ENCODE data around the gene RBM20.

RBM20 gene

DNA sequence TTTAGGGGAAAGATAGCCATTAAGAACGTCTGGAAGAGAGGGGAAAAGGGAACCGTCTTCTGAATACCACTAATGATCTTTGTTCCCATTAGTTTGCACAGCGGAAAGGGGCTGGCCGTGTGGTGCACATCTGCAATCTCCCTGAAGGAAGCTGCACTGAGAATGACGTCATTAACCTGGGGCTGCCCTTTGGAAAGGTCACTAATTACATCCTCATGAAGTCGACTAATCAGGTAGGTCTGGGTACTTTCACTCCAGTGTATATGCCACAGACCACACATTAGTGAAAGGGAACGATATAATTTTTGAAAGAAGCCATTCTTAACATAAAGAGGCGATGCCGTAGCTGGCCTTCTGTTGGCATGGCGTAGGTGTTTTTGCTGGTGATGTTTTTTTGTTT lies 153.3 kb downstream of the RBM20 start:
- TF ChIP-seq CSDC2 (CRISPR knock-in tag; IDR thresholded peaks at IDR 0.05) (no peak), PPARA (CRISPR knock-in tag; IDR thresholded peaks at IDR 0.05; ENCODE audit: borderline replicate concordance) (0 out of 2 replicates have a peak, but pooled peaks have one; percentile 70), GLIS3 (CRISPR knock-in tag; IDR thresholded peaks at IDR 0.05) (no peak), OSR1 (CRISPR knock-in tag; IDR thresholded peaks at IDR 0.05) (no peak), ZC3H10 (CRISPR knock-in tag; IDR thresholded peaks at IDR 0.05) (no peak), ZNF70 (CRISPR knock-in tag; IDR thresholded peaks at IDR 0.05) (peak; percentile 51; the same call in 1 of the 2 replicates), ZFP30 (CRISPR knock-in tag; IDR thresholded peaks at IDR 0.05) (no peak), ZNF8 (CRISPR knock-in tag; IDR thresholded peaks at IDR 0.05) (no peak), TOX (CRISPR knock-in tag; IDR thresholded peaks at IDR 0.05; ENCODE audit: borderline replicate concordance) (no peak), ISL1 (CRISPR knock-in tag; IDR thresholded peaks at IDR 0.05) (no peak), ZFP3 (CRISPR knock-in tag; IDR thresholded peaks at IDR 0.05) (no peak), BACH2 (CRISPR knock-in tag; IDR thresholded peaks at IDR 0.05; ENCODE audit: borderline replicate concordance) (peak; percentile 70; the same call in 1 of the 2 replicates), RARB (CRISPR knock-in tag; IDR thresholded peaks at IDR 0.05) (no peak), ESRRG (CRISPR knock-in tag; IDR thresholded peaks at IDR 0.05) (no peak), ZNF565 (CRISPR knock-in tag; conservative IDR thresholded peaks at IDR 0.05; ENCODE audit: low read depth) (no peak), SNAI2 (CRISPR knock-in tag; IDR thresholded peaks at IDR 0.05) (no peak), TCF4 (CRISPR knock-in tag; IDR thresholded peaks at IDR 0.05; ENCODE audit: borderline replicate concordance) (0 out of 2 replicates have a peak, but pooled peaks have one; percentile 21), ARNTL (CRISPR knock-in tag; IDR thresholded peaks at IDR 0.05; ENCODE audit: borderline replicate concordance, low read depth) (no peak)
- TF ChIP-seq, protein P1, sequence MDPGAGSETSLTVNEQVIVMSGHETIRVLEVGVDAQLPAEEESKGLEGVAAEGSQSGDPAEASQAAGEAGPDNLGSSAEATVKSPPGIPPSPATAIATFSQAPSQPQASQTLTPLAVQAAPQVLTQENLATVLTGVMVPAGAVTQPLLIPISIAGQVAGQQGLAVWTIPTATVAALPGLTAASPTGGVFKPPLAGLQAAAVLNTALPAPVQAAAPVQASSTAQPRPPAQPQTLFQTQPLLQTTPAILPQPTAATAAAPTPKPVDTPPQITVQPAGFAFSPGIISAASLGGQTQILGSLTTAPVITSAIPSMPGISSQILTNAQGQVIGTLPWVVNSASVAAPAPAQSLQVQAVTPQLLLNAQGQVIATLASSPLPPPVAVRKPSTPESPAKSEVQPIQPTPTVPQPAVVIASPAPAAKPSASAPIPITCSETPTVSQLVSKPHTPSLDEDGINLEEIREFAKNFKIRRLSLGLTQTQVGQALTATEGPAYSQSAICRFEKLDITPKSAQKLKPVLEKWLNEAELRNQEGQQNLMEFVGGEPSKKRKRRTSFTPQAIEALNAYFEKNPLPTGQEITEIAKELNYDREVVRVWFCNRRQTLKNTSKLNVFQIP (CRISPR knock-in tag; IDR thresholded peaks at IDR 0.05; ENCODE audit: borderline replicate concordance, low read depth) = no peak
- TF ChIP-seq, protein P2, sequence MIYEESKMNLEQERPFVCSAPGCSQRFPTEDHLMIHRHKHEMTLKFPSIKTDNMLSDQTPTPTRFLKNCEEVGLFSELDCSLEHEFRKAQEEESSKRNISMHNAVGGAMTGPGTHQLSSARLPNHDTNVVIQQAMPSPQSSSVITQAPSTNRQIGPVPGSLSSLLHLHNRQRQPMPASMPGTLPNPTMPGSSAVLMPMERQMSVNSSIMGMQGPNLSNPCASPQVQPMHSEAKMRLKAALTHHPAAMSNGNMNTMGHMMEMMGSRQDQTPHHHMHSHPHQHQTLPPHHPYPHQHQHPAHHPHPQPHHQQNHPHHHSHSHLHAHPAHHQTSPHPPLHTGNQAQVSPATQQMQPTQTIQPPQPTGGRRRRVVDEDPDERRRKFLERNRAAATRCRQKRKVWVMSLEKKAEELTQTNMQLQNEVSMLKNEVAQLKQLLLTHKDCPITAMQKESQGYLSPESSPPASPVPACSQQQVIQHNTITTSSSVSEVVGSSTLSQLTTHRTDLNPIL (CRISPR knock-in tag; IDR thresholded peaks at IDR 0.05; ENCODE audit: low read depth) = no peak
- TF ChIP-seq, protein P3, sequence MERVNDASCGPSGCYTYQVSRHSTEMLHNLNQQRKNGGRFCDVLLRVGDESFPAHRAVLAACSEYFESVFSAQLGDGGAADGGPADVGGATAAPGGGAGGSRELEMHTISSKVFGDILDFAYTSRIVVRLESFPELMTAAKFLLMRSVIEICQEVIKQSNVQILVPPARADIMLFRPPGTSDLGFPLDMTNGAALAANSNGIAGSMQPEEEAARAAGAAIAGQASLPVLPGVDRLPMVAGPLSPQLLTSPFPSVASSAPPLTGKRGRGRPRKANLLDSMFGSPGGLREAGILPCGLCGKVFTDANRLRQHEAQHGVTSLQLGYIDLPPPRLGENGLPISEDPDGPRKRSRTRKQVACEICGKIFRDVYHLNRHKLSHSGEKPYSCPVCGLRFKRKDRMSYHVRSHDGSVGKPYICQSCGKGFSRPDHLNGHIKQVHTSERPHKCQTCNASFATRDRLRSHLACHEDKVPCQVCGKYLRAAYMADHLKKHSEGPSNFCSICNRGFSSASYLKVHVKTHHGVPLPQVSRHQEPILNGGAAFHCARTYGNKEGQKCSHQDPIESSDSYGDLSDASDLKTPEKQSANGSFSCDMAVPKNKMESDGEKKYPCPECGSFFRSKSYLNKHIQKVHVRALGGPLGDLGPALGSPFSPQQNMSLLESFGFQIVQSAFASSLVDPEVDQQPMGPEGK (CRISPR knock-in tag; IDR thresholded peaks at IDR 0.05; ENCODE audit: borderline replicate concordance) = no peak
- TF ChIP-seq, protein P4, sequence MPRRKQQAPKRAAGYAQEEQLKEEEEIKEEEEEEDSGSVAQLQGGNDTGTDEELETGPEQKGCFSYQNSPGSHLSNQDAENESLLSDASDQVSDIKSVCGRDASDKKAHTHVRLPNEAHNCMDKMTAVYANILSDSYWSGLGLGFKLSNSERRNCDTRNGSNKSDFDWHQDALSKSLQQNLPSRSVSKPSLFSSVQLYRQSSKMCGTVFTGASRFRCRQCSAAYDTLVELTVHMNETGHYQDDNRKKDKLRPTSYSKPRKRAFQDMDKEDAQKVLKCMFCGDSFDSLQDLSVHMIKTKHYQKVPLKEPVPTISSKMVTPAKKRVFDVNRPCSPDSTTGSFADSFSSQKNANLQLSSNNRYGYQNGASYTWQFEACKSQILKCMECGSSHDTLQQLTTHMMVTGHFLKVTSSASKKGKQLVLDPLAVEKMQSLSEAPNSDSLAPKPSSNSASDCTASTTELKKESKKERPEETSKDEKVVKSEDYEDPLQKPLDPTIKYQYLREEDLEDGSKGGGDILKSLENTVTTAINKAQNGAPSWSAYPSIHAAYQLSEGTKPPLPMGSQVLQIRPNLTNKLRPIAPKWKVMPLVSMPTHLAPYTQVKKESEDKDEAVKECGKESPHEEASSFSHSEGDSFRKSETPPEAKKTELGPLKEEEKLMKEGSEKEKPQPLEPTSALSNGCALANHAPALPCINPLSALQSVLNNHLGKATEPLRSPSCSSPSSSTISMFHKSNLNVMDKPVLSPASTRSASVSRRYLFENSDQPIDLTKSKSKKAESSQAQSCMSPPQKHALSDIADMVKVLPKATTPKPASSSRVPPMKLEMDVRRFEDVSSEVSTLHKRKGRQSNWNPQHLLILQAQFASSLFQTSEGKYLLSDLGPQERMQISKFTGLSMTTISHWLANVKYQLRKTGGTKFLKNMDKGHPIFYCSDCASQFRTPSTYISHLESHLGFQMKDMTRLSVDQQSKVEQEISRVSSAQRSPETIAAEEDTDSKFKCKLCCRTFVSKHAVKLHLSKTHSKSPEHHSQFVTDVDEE (CRISPR knock-in tag; IDR thresholded peaks at IDR 0.05) = peak; percentile 25; the same call in 1 of the 2 replicates
- TF ChIP-seq, protein P5, sequence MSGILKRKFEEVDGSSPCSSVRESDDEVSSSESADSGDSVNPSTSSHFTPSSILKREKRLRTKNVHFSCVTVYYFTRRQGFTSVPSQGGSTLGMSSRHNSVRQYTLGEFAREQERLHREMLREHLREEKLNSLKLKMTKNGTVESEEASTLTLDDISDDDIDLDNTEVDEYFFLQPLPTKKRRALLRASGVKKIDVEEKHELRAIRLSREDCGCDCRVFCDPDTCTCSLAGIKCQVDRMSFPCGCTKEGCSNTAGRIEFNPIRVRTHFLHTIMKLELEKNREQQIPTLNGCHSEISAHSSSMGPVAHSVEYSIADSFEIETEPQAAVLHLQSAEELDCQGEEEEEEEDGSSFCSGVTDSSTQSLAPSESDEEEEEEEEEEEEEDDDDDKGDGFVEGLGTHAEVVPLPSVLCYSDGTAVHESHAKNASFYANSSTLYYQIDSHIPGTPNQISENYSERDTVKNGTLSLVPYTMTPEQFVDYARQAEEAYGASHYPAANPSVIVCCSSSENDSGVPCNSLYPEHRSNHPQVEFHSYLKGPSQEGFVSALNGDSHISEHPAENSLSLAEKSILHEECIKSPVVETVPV (CRISPR knock-in tag; IDR thresholded peaks at IDR 0.05) = no peak
- ATAC-seq = no peak

DNA sequence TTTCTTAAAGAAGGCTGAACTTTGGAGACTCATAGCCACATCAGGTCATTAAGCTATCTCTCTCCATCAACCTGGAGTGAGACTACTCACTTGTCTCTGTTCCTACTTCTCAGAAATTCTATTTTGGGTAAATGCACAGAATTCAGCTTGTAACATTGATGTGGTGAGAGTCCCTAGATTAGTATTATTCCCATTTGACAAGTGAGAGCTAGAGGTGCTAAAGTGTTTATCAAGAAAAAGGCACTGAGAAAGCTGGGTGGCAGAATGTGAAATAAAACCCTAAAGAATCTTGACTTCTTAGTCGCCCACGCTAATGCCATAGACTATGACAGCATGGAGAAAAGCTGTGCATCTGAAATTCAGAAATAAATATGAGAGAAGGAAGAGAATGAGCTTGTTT lies 154.2 kb downstream of the RBM20 start:
- TF ChIP-seq ARNTL (CRISPR knock-in tag; IDR thresholded peaks at IDR 0.05; ENCODE audit: borderline replicate concordance, low read depth) (no peak), ZC3H10 (CRISPR knock-in tag; IDR thresholded peaks at IDR 0.05) (no peak), TCF4 (CRISPR knock-in tag; IDR thresholded peaks at IDR 0.05; ENCODE audit: borderline replicate concordance) (no peak), SNAI2 (CRISPR knock-in tag; IDR thresholded peaks at IDR 0.05) (no peak), PPARA (CRISPR knock-in tag; IDR thresholded peaks at IDR 0.05; ENCODE audit: borderline replicate concordance) (no peak), ESRRG (CRISPR knock-in tag; IDR thresholded peaks at IDR 0.05) (no peak), ISL1 (CRISPR knock-in tag; IDR thresholded peaks at IDR 0.05) (no peak), ZNF565 (CRISPR knock-in tag; conservative IDR thresholded peaks at IDR 0.05; ENCODE audit: low read depth) (no peak)
- TF ChIP-seq, protein P5 (CRISPR knock-in tag; IDR thresholded peaks at IDR 0.05) = no peak
- TF ChIP-seq, protein P1 (CRISPR knock-in tag; IDR thresholded peaks at IDR 0.05; ENCODE audit: borderline replicate concordance, low read depth) = no peak
- no peak for ATAC-seq

All from SK-N-SH treated with all-trans-retinoic acid at 6 μM for 48 hours (cell line).